Measurements from ENCODE around the gene PITPNC1. TPM values are rescaled to one million over a fixed set of nuclear protein-coding genes. Genes with fewer than 3 reads are reported as not detected.

PITPNC1 gene
- total RNA-seq, 1 experiment from 2014 or later: 20.8 TPM

DNA sequence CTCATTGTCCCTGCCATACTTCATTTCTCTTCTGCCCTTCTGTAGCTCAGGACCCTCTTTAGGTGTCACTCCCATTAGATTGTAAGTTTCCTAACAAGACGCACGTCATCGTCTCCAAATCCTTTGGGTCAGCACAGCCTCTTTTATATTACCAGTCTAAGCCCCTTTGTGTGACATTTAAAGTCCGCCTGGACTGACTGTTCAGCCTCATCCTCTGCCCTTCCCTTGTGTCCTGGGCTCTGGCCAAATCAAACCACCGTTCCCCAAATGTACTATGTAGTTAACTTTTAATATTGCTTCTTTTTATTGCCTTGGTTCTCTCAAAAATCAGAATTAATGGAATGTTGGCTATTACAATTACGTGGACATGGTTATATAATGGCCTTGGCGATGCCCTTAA lies 38.2 kb downstream of the PITPNC1 start:
- Histone ChIP-seq H3K36me3 (ENCODE audit: control insufficient read depth, insufficient read depth, low read length) (no peaks in the 10 kb centered on the region), H3K27ac (ENCODE audit: low read length) (no peak overlapping the region), H3K27me3 (ENCODE audit: control insufficient read depth, insufficient read depth, low read length) (no peaks in the 10 kb centered on the region), H3K9me3 (ENCODE audit: control insufficient read depth, insufficient read depth, low read depth, low read length) (no peaks in the 10 kb centered on the region), H3K4me3 (ENCODE audit: low read depth in 2 of 2, low read length in 2 of 2) (no peak overlapping the region), H3K4me1 (ENCODE audit: control insufficient read depth, insufficient read depth, low read length) (peaks cover 16% of the 10 kb centered on the region)
- no TSS peak for BruUV-seq (replicated peaks)
- ChIA-PET CTCF (no interaction called here), POLR2A (no interaction called here)
- in situ Hi-C loops (cut with HindIII; ENCODE audit: low pct_unique_long_range_greater_than_20kb, low sequenced_read_pairs) (no loop called here), intact Hi-C loops (cut with micrococcal nuclease; ENCODE audit: unreplicated experiment) (no loop called here)
- no peak for DNase-seq (ENCODE audit: low read depth, low spot score)
- no peak for ATAC-seq
- TF ChIP-seq, protein P1, sequence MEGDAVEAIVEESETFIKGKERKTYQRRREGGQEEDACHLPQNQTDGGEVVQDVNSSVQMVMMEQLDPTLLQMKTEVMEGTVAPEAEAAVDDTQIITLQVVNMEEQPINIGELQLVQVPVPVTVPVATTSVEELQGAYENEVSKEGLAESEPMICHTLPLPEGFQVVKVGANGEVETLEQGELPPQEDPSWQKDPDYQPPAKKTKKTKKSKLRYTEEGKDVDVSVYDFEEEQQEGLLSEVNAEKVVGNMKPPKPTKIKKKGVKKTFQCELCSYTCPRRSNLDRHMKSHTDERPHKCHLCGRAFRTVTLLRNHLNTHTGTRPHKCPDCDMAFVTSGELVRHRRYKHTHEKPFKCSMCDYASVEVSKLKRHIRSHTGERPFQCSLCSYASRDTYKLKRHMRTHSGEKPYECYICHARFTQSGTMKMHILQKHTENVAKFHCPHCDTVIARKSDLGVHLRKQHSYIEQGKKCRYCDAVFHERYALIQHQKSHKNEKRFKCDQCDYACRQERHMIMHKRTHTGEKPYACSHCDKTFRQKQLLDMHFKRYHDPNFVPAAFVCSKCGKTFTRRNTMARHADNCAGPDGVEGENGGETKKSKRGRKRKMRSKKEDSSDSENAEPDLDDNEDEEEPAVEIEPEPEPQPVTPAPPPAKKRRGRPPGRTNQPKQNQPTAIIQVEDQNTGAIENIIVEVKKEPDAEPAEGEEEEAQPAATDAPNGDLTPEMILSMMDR (IDR thresholded peaks at IDR 0.05): no peak
- TF ChIP-seq SIN3A (IDR thresholded peaks at IDR 0.05; ENCODE audit: borderline replicate concordance, insufficient read depth, low read depth, low read length) (no peak), POLR2AphosphoS5 (IDR thresholded peaks at IDR 0.05; ENCODE audit: low read depth, low read length) (no peak), TCF7L2 (IDR thresholded peaks at IDR 0.05; ENCODE audit: low read depth, low read length) (no peak)
- TF ChIP-seq, protein P2, sequence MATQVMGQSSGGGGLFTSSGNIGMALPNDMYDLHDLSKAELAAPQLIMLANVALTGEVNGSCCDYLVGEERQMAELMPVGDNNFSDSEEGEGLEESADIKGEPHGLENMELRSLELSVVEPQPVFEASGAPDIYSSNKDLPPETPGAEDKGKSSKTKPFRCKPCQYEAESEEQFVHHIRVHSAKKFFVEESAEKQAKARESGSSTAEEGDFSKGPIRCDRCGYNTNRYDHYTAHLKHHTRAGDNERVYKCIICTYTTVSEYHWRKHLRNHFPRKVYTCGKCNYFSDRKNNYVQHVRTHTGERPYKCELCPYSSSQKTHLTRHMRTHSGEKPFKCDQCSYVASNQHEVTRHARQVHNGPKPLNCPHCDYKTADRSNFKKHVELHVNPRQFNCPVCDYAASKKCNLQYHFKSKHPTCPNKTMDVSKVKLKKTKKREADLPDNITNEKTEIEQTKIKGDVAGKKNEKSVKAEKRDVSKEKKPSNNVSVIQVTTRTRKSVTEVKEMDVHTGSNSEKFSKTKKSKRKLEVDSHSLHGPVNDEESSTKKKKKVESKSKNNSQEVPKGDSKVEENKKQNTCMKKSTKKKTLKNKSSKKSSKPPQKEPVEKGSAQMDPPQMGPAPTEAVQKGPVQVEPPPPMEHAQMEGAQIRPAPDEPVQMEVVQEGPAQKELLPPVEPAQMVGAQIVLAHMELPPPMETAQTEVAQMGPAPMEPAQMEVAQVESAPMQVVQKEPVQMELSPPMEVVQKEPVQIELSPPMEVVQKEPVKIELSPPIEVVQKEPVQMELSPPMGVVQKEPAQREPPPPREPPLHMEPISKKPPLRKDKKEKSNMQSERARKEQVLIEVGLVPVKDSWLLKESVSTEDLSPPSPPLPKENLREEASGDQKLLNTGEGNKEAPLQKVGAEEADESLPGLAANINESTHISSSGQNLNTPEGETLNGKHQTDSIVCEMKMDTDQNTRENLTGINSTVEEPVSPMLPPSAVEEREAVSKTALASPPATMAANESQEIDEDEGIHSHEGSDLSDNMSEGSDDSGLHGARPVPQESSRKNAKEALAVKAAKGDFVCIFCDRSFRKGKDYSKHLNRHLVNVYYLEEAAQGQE (IDR thresholded peaks at IDR 0.05; ENCODE audit: insufficient read depth in 1 of 2, low read depth in 2 of 2, low read length in 1 of 2): no peak

DNA sequence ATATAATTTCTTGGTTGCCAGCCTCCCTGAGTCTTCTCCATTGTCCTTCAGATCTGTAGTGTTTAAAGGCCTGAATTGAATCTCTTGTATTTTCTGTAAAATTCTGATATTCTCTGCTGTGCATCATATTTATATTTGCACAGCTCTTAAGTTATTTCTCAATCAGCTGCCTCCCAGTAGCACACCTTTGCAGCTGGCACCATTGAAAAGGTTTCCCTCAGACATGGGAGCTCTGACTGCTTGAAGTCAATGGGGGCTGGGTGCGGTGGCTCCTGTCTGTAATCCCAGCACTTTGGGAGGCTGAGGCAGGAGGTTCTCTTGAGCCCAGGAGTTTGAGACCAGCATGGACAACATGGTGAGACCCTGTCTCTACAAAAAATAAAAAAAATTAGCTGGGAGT lies 40.4 kb downstream of the PITPNC1 start:
- peaks cover 26% of the 10 kb centered on the region for H3K4me1 ChIP-seq (ENCODE audit: control insufficient read depth, insufficient read depth, low read length)
- TF ChIP-seq POLR2AphosphoS5 (IDR thresholded peaks at IDR 0.05; ENCODE audit: low read depth, low read length): no peak
- TF ChIP-seq, protein P2 (IDR thresholded peaks at IDR 0.05; ENCODE audit: insufficient read depth in 1 of 2, low read depth in 2 of 2, low read length in 1 of 2): no peak
- TF ChIP-seq, protein P1 (IDR thresholded peaks at IDR 0.05): no peak
- no peak for TF ChIP-seq SIN3A (IDR thresholded peaks at IDR 0.05; ENCODE audit: borderline replicate concordance, insufficient read depth, low read depth, low read length)
- no peak for TF ChIP-seq TCF7L2 (IDR thresholded peaks at IDR 0.05; ENCODE audit: low read depth, low read length)
- no peak overlapping the region for H3K4me3 ChIP-seq (ENCODE audit: low read depth in 2 of 2, low read length in 2 of 2)
- H3K36me3 ChIP-seq (ENCODE audit: control insufficient read depth, insufficient read depth, low read length): no peaks in the 10 kb centered on the region
- intact Hi-C loops (cut with micrococcal nuclease; ENCODE audit: unreplicated experiment) (no loop called here), in situ Hi-C loops (cut with HindIII; ENCODE audit: low pct_unique_long_range_greater_than_20kb, low sequenced_read_pairs) (no loop called here)
- no peak overlapping the region for H3K27ac ChIP-seq (ENCODE audit: low read length)
- no peaks in the 10 kb centered on the region for H3K27me3 ChIP-seq (ENCODE audit: control insufficient read depth, insufficient read depth, low read length)
- no peaks in the 10 kb centered on the region for H3K9me3 ChIP-seq (ENCODE audit: control insufficient read depth, insufficient read depth, low read depth, low read length)
- no peak for DNase-seq (ENCODE audit: low read depth, low spot score)
- ATAC-seq: no peak
- CTCF ChIA-PET: no interaction called here
- POLR2A ChIA-PET: no interaction called here
- BruUV-seq (replicated peaks): no TSS peak

All from Panc1 (cell line).